ENCODE results near the gene C1orf226.

The C1orf226 gene

GRCh38 chr1:162360874-162361260 is 20.7 kb upstream of the C1orf226 start:
- Histone ChIP-seq H3K4ac (ENCODE audit: low read depth in 1 of 2, low read length in 2 of 2) (no peak overlapping the region), H2AFZ (ENCODE audit: low read depth, low read length) (no peak overlapping the region), H3K36me3 (ENCODE audit: control insufficient read depth in 1 of 2, insufficient read depth in 2 of 2, low read depth in 1 of 2, low read length in 2 of 2) (peaks cover 0 to 10% of the 10 kb centered on the region in 2 experiments), H3K23ac (ENCODE audit: low read length in 2 of 2) (no peak overlapping the region), H3K14ac (ENCODE audit: low read length in 2 of 2) (no peak overlapping the region), H4K8ac (ENCODE audit: low read length) (no peak overlapping the region), H4K91ac (ENCODE audit: low read length) (no peak overlapping the region), H2BK5ac (ENCODE audit: low read depth, low read length, poor library complexity, severe bottlenecking) (no peak overlapping the region), H3K4me2 (ENCODE audit: low read length, poor library complexity, severe bottlenecking) (no peak overlapping the region), H3K9me3 (ENCODE audit: control insufficient read depth, low read length) (no peaks in the 10 kb centered on the region), H2BK15ac (ENCODE audit: low read depth, poor library complexity, severe bottlenecking) (no peak overlapping the region), H2BK12ac (ENCODE audit: low read length in 2 of 2) (no peak overlapping the region), H2BK120ac (ENCODE audit: low read depth, low read length) (no peak overlapping the region), H3K9ac (ENCODE audit: low read length) (no peak overlapping the region), H3K4me1 (ENCODE audit: control insufficient read depth, insufficient read depth, low read depth, low read length) (peaks cover 9% of the 10 kb centered on the region), H2AK5ac (ENCODE audit: low read length, severe bottlenecking) (no peak overlapping the region), H3K79me1 (replicated peaks; ENCODE audit: low read length, poor library complexity, severe bottlenecking) (no peaks in the 10 kb centered on the region), H3K27ac (ENCODE audit: low read length, poor library complexity, severe bottlenecking) (no peak overlapping the region), H3K27me3 (ENCODE audit: control insufficient read depth in 1 of 2, insufficient read depth in 1 of 2, low read length in 2 of 2) (peaks cover 0 to 29% of the 10 kb centered on the region in 2 experiments), H3K18ac (ENCODE audit: low read depth in 1 of 2, low read length in 2 of 2) (no peak overlapping the region), H3K4me3 (ENCODE audit: insufficient read depth in 1 of 2, low read depth in 1 of 2, low read length in 2 of 2) (no peak overlapping the region)
- DNase-seq: no peak
- WGBS: 100% methylated on average over 1 of the region's 4 CpGs

DNA sequence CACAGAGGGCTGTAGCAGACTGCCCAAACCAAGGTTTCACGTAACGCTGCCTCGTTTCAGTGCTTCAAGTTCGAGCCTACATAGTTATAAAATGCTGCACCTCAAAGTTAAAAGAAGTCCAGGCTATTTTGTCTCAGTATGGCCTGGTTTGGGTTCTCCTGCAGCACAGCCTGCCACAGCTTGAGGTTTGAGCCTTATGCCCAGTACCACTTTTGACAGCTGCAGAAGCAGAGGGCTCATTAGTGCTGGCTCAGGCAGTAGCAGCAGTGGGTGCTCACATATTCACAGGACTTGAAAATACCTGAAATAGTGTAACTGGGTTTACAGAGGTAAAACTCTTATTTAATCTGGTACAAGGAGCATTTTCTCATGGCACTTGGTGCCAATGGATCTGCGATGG is 20.2 kb upstream of the C1orf226 start:
- H4K91ac ChIP-seq (ENCODE audit: low read length): no peak overlapping the region
- no peak overlapping the region for H3K18ac ChIP-seq (ENCODE audit: low read depth in 1 of 2, low read length in 2 of 2)
- H3K27ac ChIP-seq (ENCODE audit: low read length, poor library complexity, severe bottlenecking): no peak overlapping the region
- peaks cover 9% of the 10 kb centered on the region for H3K4me1 ChIP-seq (ENCODE audit: control insufficient read depth, insufficient read depth, low read depth, low read length)
- H3K9ac ChIP-seq (ENCODE audit: low read length): no peak overlapping the region
- no peaks in the 10 kb centered on the region for H3K9me3 ChIP-seq (ENCODE audit: control insufficient read depth, low read length)
- no peaks in the 10 kb centered on the region for H3K79me1 ChIP-seq (replicated peaks; ENCODE audit: low read length, poor library complexity, severe bottlenecking)
- H3K4ac ChIP-seq (ENCODE audit: low read depth in 1 of 2, low read length in 2 of 2): no peak overlapping the region
- H2AFZ ChIP-seq (ENCODE audit: low read depth, low read length): no peak overlapping the region
- H3K23ac ChIP-seq (ENCODE audit: low read length in 2 of 2): no peak overlapping the region
- no peak overlapping the region for H3K4me3 ChIP-seq (ENCODE audit: insufficient read depth in 1 of 2, low read depth in 1 of 2, low read length in 2 of 2)
- WGBS: 96% methylated on average over 5 of the region's 5 CpGs
- H2BK12ac ChIP-seq (ENCODE audit: low read length in 2 of 2): no peak overlapping the region
- DNase-seq: no peak
- H3K27me3 ChIP-seq (ENCODE audit: control insufficient read depth in 1 of 2, insufficient read depth in 1 of 2, low read length in 2 of 2): peaks cover 0 to 34% of the 10 kb centered on the region in 2 experiments
- H2BK120ac ChIP-seq (ENCODE audit: low read depth, low read length): no peak overlapping the region
- H2AK5ac ChIP-seq (ENCODE audit: low read length, severe bottlenecking): no peak overlapping the region
- H2BK15ac ChIP-seq (ENCODE audit: low read depth, poor library complexity, severe bottlenecking): no peak overlapping the region
- no peak overlapping the region for H4K8ac ChIP-seq (ENCODE audit: low read length)
- no peak overlapping the region for H2BK5ac ChIP-seq (ENCODE audit: low read depth, low read length, poor library complexity, severe bottlenecking)
- H3K4me2 ChIP-seq (ENCODE audit: low read length, poor library complexity, severe bottlenecking): no peak overlapping the region
- peaks cover 0 to 10% of the 10 kb centered on the region in 2 experiments for H3K36me3 ChIP-seq (ENCODE audit: control insufficient read depth in 1 of 2, insufficient read depth in 2 of 2, low read depth in 1 of 2, low read length in 2 of 2)
- no peak overlapping the region for H3K14ac ChIP-seq (ENCODE audit: low read length in 2 of 2)

DNA sequence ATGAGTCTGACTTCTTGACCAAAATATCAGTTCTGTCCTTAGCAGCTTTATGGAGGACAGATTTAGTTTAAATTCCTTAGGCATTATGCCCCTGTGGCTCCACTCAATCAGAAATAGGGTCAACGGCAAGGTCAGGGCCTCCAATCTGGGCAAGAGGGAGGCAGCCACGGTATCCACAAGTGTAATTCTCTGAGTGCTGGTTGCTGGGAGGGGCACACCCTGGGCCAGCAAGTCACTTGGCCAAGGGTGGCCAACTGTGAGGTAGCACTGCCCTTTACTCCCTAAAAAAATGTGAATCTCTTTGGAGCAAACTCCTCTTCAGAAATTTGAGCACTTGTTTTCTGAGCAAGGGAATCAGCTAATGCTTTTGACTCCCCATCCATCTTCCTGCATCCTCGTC is 17.7 kb upstream of the C1orf226 start:
- Histone ChIP-seq H3K4me2 (ENCODE audit: low read length, poor library complexity, severe bottlenecking) (no peak overlapping the region), H2AK5ac (ENCODE audit: low read length, severe bottlenecking) (no peak overlapping the region), H3K9ac (ENCODE audit: low read length) (no peak overlapping the region), H3K23ac (ENCODE audit: low read length in 2 of 2) (no peak overlapping the region), H2BK5ac (ENCODE audit: low read depth, low read length, poor library complexity, severe bottlenecking) (no peak overlapping the region), H3K36me3 (ENCODE audit: control insufficient read depth in 1 of 2, insufficient read depth in 2 of 2, low read depth in 1 of 2, low read length in 2 of 2) (peaks cover 0 to 14% of the 10 kb centered on the region in 2 experiments), H3K9me3 (ENCODE audit: control insufficient read depth, low read length) (no peaks in the 10 kb centered on the region), H2BK12ac (ENCODE audit: low read length in 2 of 2) (no peak overlapping the region), H3K4me1 (ENCODE audit: control insufficient read depth, insufficient read depth, low read depth, low read length) (peaks cover 9% of the 10 kb centered on the region), H3K4me3 (ENCODE audit: insufficient read depth in 1 of 2, low read depth in 1 of 2, low read length in 2 of 2) (no peak overlapping the region), H3K79me1 (replicated peaks; ENCODE audit: low read length, poor library complexity, severe bottlenecking) (no peaks in the 10 kb centered on the region), H3K27me3 (ENCODE audit: control insufficient read depth in 1 of 2, insufficient read depth in 1 of 2, low read length in 2 of 2) (peaks cover 0 to 42% of the 10 kb centered on the region in 2 experiments), H2BK120ac (ENCODE audit: low read depth, low read length) (no peak overlapping the region), H3K18ac (ENCODE audit: low read depth in 1 of 2, low read length in 2 of 2) (no peak overlapping the region), H3K4ac (ENCODE audit: low read depth in 1 of 2, low read length in 2 of 2) (no peak overlapping the region), H3K14ac (ENCODE audit: low read length in 2 of 2) (no peak overlapping the region), H3K27ac (ENCODE audit: low read length, poor library complexity, severe bottlenecking) (no peak overlapping the region), H2AFZ (ENCODE audit: low read depth, low read length) (no peak overlapping the region), H2BK15ac (ENCODE audit: low read depth, poor library complexity, severe bottlenecking) (no peak overlapping the region), H4K8ac (ENCODE audit: low read length) (no peak overlapping the region), H4K91ac (ENCODE audit: low read length) (no peak overlapping the region)
- no peak for DNase-seq
- WGBS: 83% methylated on average over 3 of the region's 3 CpGs

DNA sequence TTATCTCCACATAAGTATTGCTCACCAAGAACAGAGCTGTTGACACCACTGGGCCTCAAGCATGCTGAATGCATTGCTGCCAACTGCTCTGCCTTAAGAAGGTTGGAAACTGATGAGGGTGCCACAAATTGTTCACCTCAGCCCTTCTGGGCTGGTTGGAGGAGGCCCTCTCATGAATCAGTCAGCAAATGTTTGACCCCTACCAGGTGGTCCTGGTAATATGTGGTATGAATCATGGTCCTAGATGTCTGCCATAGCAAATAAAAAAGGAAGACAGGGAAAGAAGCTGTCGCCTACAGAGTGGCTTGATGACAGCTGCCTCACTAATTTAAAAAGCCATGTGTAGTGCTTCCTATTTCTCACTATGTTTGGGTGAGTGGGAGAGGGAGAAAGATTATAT is 17.0 kb upstream of the C1orf226 start:
- H3K9me3 ChIP-seq (ENCODE audit: control insufficient read depth, low read length): no peaks in the 10 kb centered on the region
- peaks cover 0 to 14% of the 10 kb centered on the region in 2 experiments for H3K36me3 ChIP-seq (ENCODE audit: control insufficient read depth in 1 of 2, insufficient read depth in 2 of 2, low read depth in 1 of 2, low read length in 2 of 2)
- no peak overlapping the region for H3K4me2 ChIP-seq (ENCODE audit: low read length, poor library complexity, severe bottlenecking)
- H4K8ac ChIP-seq (ENCODE audit: low read length): no peak overlapping the region
- H3K4me1 ChIP-seq (ENCODE audit: control insufficient read depth, insufficient read depth, low read depth, low read length): peaks cover 9% of the 10 kb centered on the region
- H3K79me1 ChIP-seq (replicated peaks; ENCODE audit: low read length, poor library complexity, severe bottlenecking): no peaks in the 10 kb centered on the region
- no peak overlapping the region for H3K4me3 ChIP-seq (ENCODE audit: insufficient read depth in 1 of 2, low read depth in 1 of 2, low read length in 2 of 2)
- WGBS: 88% methylated on average over 1 of the region's 1 CpG
- H4K91ac ChIP-seq (ENCODE audit: low read length): no peak overlapping the region
- H3K23ac ChIP-seq (ENCODE audit: low read length in 2 of 2): no peak overlapping the region
- no peak overlapping the region for H3K9ac ChIP-seq (ENCODE audit: low read length)
- DNase-seq: no peak
- H2BK120ac ChIP-seq (ENCODE audit: low read depth, low read length): no peak overlapping the region
- H3K14ac ChIP-seq (ENCODE audit: low read length in 2 of 2): no peak overlapping the region
- H3K27me3 ChIP-seq (ENCODE audit: control insufficient read depth in 1 of 2, insufficient read depth in 1 of 2, low read length in 2 of 2): peaks cover 0 to 48% of the 10 kb centered on the region in 2 experiments
- H2BK5ac ChIP-seq (ENCODE audit: low read depth, low read length, poor library complexity, severe bottlenecking): no peak overlapping the region
- H3K18ac ChIP-seq (ENCODE audit: low read depth in 1 of 2, low read length in 2 of 2): no peak overlapping the region
- no peak overlapping the region for H2BK15ac ChIP-seq (ENCODE audit: low read depth, poor library complexity, severe bottlenecking)
- no peak overlapping the region for H3K4ac ChIP-seq (ENCODE audit: low read depth in 1 of 2, low read length in 2 of 2)
- H2BK12ac ChIP-seq (ENCODE audit: low read length in 2 of 2): no peak overlapping the region
- no peak overlapping the region for H2AK5ac ChIP-seq (ENCODE audit: low read length, severe bottlenecking)
- H3K27ac ChIP-seq (ENCODE audit: low read length, poor library complexity, severe bottlenecking): no peak overlapping the region
- H2AFZ ChIP-seq (ENCODE audit: low read depth, low read length): no peak overlapping the region
